GM19372 (cell line): ENCODE data around the gene KCTD3.

Experiments
- ATAC-seq: cut with Tn5 transposase; IDR thresholded peaks from one replicate; pipeline ENCODE4 v1.9.1; 2021; ENCODE audit warnings: mild to moderate bottlenecking, low read depth, moderate library complexity; ENCODE audit not compliant: unreplicated experiment

KCTD3 gene

DNA sequence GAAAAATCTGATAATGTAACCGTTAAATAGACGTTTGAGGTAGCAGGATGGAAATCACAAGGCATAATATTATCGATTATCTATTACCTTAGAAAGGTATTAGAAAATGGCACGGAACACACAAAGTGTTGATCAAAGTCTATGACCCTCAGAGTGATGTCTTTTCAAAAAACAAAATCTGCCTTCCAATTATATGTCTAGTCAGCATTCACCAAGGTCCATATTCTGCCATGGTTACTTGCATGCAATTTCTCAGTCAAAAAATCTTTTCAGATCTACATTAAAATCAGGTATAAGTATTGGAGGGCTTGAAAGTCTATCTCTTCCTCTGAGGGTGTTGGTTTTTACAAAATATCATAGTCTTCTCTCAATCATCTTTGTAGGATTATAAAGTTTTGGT lies 81.9 kb downstream of the KCTD3 start:
- no peak for ATAC-seq

DNA sequence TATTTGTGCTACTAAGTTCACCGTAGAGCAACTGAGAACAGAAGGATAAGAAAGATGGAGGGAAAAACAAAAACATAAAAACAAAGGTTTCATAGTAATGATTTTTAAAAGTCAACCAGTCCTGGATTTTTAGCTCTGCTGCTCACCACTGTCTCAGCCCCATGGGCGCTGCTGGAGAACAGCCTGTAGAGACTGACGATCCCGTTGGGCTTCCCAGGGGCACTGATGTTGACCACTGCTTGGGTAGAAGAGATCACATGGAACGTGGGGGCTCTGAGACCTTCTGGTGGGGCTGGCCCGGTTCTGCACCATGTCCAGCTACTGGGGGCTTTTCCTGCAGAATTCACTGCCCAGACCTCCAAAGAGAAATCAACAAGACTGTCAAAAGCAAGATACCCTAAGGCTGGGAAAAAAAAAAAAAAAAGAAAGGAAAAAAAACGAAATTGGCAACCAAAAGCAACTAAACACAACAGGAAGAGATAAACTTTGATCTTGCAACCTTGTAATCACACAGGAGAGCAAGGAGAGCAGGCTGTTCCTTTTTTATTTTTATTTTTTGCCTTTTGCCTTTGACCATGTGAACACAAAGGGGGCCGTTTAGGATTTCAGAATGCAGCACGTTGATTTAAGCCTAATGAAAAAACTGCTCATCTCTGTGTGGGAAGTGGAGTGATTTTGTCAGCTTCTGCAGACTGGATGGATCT lies 83.5 kb downstream of the KCTD3 start:
- ATAC-seq, result no peak

GRCh38 chr1:215651867-215652266 lies 84.8 kb downstream of the KCTD3 start:
- ATAC-seq, result no peak

- no peak for ATAC-seq
These were observed 85.3 kb downstream of the KCTD3 start for GRCh38 chr1:215652371-215652770.

GRCh38 chr1:215657047-215657446 lies 89.9 kb downstream of the KCTD3 start:
- no peak for ATAC-seq

GRCh38 chr1:215660259-215660658 lies 93.2 kb downstream of the KCTD3 start:
- no peak for ATAC-seq

- ATAC-seq, result no peak
These were observed 93.9 kb downstream of the KCTD3 start for GRCh38 chr1:215661033-215661432.

GRCh38 chr1:215665215-215665614 lies 98.1 kb downstream of the KCTD3 start:
- no peak for ATAC-seq

GRCh38 chr1:215667761-215668160 lies 100.7 kb downstream of the KCTD3 start:
- ATAC-seq, result no peak

GRCh38 chr1:215669806-215670491 lies 102.8 kb downstream of the KCTD3 start:
- no peak for ATAC-seq
